Peyer's patch (tissue), 4 donors: ENCODE results near the gene MPDZ.

ENCODE experiments used
- POLR2A ChIP-seq, 2 donors: fragments of 450-650 bp; IDR thresholded peaks; one replicate each; pipeline ENCODE4 v1.5.1; 2017; ENCODE audit warnings: antibody characterized with exemption in 2 of 2, mild to moderate bottlenecking in 2 of 2, moderate library complexity in 2 of 2
- TF ChIP-seq, protein P1 (sequence below), 6 experiments: fragments of 450-650 bp in 4 of 6; fragments of 200-600 bp in 2 of 6; sonication (generic) in 1 of 6; IDR thresholded peaks; one replicate each; pipeline ENCODE4 v1.5.1; 2017 to 2019; ENCODE audit warnings: antibody characterized with exemption in 6 of 6, mild to moderate bottlenecking in 3 of 6, moderate library complexity in 1 of 6

DNA sequence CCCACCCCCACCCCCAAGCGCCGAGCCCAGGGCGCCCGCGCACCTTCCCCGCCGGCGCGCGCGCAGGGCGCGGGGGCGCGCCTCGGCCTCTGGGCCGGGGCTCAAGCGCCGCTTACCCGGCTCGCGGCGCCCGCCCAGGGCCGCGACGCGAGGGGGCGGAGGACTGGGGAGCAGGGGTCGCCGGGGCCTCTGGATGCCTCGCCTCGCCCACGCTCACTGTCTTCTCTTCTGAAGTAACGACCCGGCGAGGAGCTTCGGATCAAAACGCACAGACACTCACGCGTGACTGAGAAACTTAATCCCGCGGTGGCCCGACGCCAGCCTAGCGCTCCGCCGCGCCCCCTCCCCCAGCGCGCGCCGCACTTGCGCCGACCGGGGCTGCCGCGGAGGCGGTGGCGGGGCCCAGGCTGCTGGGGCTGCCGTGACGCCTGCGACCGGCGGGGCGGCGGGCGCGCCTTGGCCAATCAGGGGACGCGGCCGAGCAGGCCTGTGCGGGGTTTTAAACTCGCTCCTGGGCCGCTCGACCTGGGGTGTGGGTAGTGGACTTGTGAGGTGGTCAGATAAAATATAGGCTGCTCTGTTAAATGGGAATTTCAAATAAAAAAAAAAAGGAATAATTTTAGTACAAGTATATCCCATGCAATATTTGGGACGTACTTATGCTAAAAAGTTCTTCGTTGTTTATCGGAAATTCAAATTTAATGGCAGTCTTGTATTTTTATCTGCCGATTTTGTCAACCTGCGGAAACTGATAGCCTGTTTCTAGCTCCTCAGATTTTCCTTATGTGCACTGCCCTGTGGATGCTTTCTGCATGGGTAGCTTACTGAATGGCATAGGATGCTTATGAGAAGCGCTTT, at the start of gene MPDZ:
- TF ChIP-seq, protein P1, sequence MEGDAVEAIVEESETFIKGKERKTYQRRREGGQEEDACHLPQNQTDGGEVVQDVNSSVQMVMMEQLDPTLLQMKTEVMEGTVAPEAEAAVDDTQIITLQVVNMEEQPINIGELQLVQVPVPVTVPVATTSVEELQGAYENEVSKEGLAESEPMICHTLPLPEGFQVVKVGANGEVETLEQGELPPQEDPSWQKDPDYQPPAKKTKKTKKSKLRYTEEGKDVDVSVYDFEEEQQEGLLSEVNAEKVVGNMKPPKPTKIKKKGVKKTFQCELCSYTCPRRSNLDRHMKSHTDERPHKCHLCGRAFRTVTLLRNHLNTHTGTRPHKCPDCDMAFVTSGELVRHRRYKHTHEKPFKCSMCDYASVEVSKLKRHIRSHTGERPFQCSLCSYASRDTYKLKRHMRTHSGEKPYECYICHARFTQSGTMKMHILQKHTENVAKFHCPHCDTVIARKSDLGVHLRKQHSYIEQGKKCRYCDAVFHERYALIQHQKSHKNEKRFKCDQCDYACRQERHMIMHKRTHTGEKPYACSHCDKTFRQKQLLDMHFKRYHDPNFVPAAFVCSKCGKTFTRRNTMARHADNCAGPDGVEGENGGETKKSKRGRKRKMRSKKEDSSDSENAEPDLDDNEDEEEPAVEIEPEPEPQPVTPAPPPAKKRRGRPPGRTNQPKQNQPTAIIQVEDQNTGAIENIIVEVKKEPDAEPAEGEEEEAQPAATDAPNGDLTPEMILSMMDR (IDR thresholded peaks at IDR 0.05) = no peak
- TF ChIP-seq POLR2A (IDR thresholded peaks at IDR 0.05) = no peak
